ENCODE results near the gene CAV2.

DNA sequence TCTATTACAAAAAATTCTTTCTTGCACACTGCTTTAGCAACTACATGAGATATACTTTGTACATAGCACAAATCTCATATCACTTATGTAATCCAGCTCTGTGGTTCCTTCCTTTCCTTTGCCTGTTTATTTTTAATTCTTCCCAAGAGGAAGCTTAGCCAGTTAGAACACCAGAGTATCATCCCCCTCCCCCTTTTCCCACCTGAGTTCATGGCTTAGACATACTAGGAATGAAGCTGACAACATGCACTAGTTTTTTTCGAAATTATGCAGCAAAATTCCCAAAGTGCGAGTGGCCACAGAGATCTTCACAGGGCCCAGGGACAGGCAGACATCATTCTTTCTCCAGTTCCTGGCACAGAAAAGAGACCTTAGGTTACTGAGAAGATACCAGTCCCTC, 43.1 kb downstream of the CAV2 start:
- TF ChIP-seq POLR2A (IDR thresholded peaks at IDR 0.05) = no peak
- TF ChIP-seq, protein P1, sequence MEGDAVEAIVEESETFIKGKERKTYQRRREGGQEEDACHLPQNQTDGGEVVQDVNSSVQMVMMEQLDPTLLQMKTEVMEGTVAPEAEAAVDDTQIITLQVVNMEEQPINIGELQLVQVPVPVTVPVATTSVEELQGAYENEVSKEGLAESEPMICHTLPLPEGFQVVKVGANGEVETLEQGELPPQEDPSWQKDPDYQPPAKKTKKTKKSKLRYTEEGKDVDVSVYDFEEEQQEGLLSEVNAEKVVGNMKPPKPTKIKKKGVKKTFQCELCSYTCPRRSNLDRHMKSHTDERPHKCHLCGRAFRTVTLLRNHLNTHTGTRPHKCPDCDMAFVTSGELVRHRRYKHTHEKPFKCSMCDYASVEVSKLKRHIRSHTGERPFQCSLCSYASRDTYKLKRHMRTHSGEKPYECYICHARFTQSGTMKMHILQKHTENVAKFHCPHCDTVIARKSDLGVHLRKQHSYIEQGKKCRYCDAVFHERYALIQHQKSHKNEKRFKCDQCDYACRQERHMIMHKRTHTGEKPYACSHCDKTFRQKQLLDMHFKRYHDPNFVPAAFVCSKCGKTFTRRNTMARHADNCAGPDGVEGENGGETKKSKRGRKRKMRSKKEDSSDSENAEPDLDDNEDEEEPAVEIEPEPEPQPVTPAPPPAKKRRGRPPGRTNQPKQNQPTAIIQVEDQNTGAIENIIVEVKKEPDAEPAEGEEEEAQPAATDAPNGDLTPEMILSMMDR (IDR thresholded peaks at IDR 0.05) = no peak
